Panc1 (cell line): ENCODE data around the gene C19orf47. TPM values are rescaled to one million over a fixed set of nuclear protein-coding genes. Genes with fewer than 3 reads are reported as not detected.

Experiments
- ATAC-seq: fragments of 200-7000 bp; cut with Tn5 transposase; 2 replicates; pipeline ENCODE4 v1.9.1; 2020; ENCODE audit warnings: mild to moderate bottlenecking, moderate library complexity
- BruUV-seq: library from RNA; stranded (reverse); fragments of 400-500 nt; replicated peaks from 2 replicates; lab custom pipeline; 2021; lab: Mats Ljungman, UMichigan
- CTCF ChIA-PET: fragments of 300-600 bp; sonication (Branson Sonifier 250); formaldehyde crosslinking; loops from one replicate; lab custom pipeline; 2022; ENCODE audit warnings: antibody characterized with exemption; lab: Charles Lee
- POLR2A ChIA-PET: fragments of 300-600 bp; sonication (Branson Sonifier 250); formaldehyde crosslinking; loops from one replicate; lab custom pipeline; 2022; ENCODE audit warnings: antibody characterized with exemption; lab: Charles Lee
- DNase-seq: peaks from one replicate; pipeline ENCODE4 v3.0.0-alpha.2; 2010; ENCODE audit warnings: low read depth, low spot score
- H3K27ac ChIP-seq: 2 replicates; pipeline ENCODE4 v1.5.1; 2011; ENCODE audit warnings: mild to moderate bottlenecking, low read length, inconsistent platforms
- H3K27me3 ChIP-seq: fragments of 200-500 bp; sonication (Bioruptor generic); 2 replicates; pipeline ENCODE4 v1.6.0; 2014; ENCODE audit warnings: low read length, inconsistent platforms; ENCODE audit not compliant: control insufficient read depth, insufficient read depth
- H3K36me3 ChIP-seq: fragments of 200-500 bp; sonication (Bioruptor generic); 2 replicates; pipeline ENCODE4 v1.5.1; 2014; ENCODE audit warnings: inconsistent platforms, mild to moderate bottlenecking, low read length, moderate library complexity; ENCODE audit not compliant: control insufficient read depth, insufficient read depth
- H3K4me1 ChIP-seq: 2 replicates; pipeline ENCODE4 v1.5.1; 2011; ENCODE audit warnings: inconsistent platforms, mild to moderate bottlenecking, low read length, moderate library complexity; ENCODE audit not compliant: control insufficient read depth, insufficient read depth
- H3K4me3 ChIP-seq, 2 experiments: 2 replicates each; pipeline ENCODE4 v1.5.1; 2011 to 2012; ENCODE audit warnings: low read depth in 2 of 2, low read length in 2 of 2, mild to moderate bottlenecking in 2 of 2, inconsistent platforms in 1 of 2, moderate library complexity in 1 of 2
- H3K9me3 ChIP-seq: fragments of 200-500 bp; sonication (Bioruptor generic); 2 replicates; pipeline ENCODE4 v1.5.1; 2014; ENCODE audit warnings: low read depth, mild to moderate bottlenecking, inconsistent platforms, low read length, moderate library complexity; ENCODE audit not compliant: control insufficient read depth, insufficient read depth
- CTCF ChIP-seq: fragments of 450-650 bp; IDR thresholded peaks from 2 replicates; pipeline ENCODE4 v1.5.1; 2017; ENCODE audit warnings: mild to moderate bottlenecking
- POLR2AphosphoS5 ChIP-seq: IDR thresholded peaks from 2 replicates; pipeline ENCODE4 v1.6.1; 2012; ENCODE audit warnings: mild to moderate bottlenecking, low read depth, low read length, moderate library complexity
- REST ChIP-seq, 2 experiments: IDR thresholded peaks; 2 replicates each; pipeline ENCODE4 v1.6.1; 2011 to 2012; ENCODE audit warnings: low read depth in 2 of 2, control low read depth in 1 of 2, low read length in 1 of 2, mild to moderate bottlenecking in 1 of 2, moderate library complexity in 1 of 2; ENCODE audit not compliant: insufficient read depth in 1 of 2
- SIN3A ChIP-seq: IDR thresholded peaks from 2 replicates; pipeline ENCODE4 v1.6.1; 2012; ENCODE audit warnings: low read depth, mild to moderate bottlenecking, low read length, moderate library complexity, borderline replicate concordance; ENCODE audit not compliant: insufficient read depth
- TCF7L2 ChIP-seq: IDR thresholded peaks from 2 replicates; pipeline ENCODE4 v1.6.1; 2011; ENCODE audit warnings: mild to moderate bottlenecking, low read depth, low read length, inconsistent platforms
- in situ Hi-C: cut with HindIII; loops from 2 replicates; pipeline ENCODE4 v1.10.0; 2016; ENCODE audit warnings: low sequenced_read_pairs, low pct_unique_long_range_greater_than_20kb
- intact Hi-C: fragments of 100-400 bp; cut with micrococcal nuclease; formaldehyde crosslinking; loops from one replicate; pipeline ENCODE4 v1.10.0; 2022; ENCODE audit not compliant: unreplicated experiment
- total RNA-seq: library from RNA; stranded (reverse); gene quantifications from one replicate; pipeline ENCODE4 v1.2.1, GENCODE V29; 2021; ENCODE audit not compliant: unreplicated experiment

Gene C19orf47
- total RNA-seq, 1 experiment from 2014 or later, result 29.0 TPM

GRCh38 chr19:40376286-40376862, 28.2 kb upstream of the C19orf47 start:
- DNase-seq, result no peak
- in situ Hi-C loops, result no loop called here
- no TSS peak for BruUV-seq
- intact Hi-C loops, result no loop called here
- no peaks in the 10 kb centered on the region for H3K4me1 ChIP-seq
- no peak for TF ChIP-seq POLR2AphosphoS5
- no peak for TF ChIP-seq SIN3A
- TF ChIP-seq REST (IDR thresholded peaks at IDR 0.05; ENCODE audit: insufficient read depth in 1 of 2, low read depth in 2 of 2, low read length in 1 of 2), result no peak
- no peak for TF ChIP-seq TCF7L2
- TF ChIP-seq CTCF, result no peak
- H3K27me3 ChIP-seq, result no peaks in the 10 kb centered on the region
- CTCF ChIA-PET, result no interaction called here
- ATAC-seq, result no peak
- no peaks in the 10 kb centered on the region for H3K36me3 ChIP-seq
- H3K9me3 ChIP-seq, result no peaks in the 10 kb centered on the region
- POLR2A ChIA-PET, result interaction anchor here (0.6 kb wide), 1 partner anchor 16 kb away, joined by 3 read pairs; no protein-coding TSS in a partner anchor
- H3K27ac ChIP-seq, result no peak overlapping the region
- no peak overlapping the region for H3K4me3 ChIP-seq

GRCh38 chr19:40374084-40374483, 25.9 kb upstream of the C19orf47 start:
- CTCF ChIA-PET, result interaction anchor here (0.7 kb wide), 1 partner anchor 58 kb away, joined by 3 read pairs; no protein-coding TSS in a partner anchor
- no peaks in the 10 kb centered on the region for H3K9me3 ChIP-seq
- in situ Hi-C loops (no loop called here), intact Hi-C loops (no loop called here)
- no peak for TF ChIP-seq POLR2AphosphoS5
- no peak for TF ChIP-seq TCF7L2
- no peak for TF ChIP-seq SIN3A
- TF ChIP-seq REST (IDR thresholded peaks at IDR 0.05; ENCODE audit: insufficient read depth in 1 of 2, low read depth in 2 of 2, low read length in 1 of 2), result no peak
- TF ChIP-seq CTCF, result no peak
- ATAC-seq (no peak), DNase-seq (no peak)
- no peak overlapping the region for H3K4me3 ChIP-seq
- no peaks in the 10 kb centered on the region for H3K27me3 ChIP-seq
- H3K4me1 ChIP-seq, result no peaks in the 10 kb centered on the region
- H3K36me3 ChIP-seq, result no peaks in the 10 kb centered on the region
- no TSS peak for BruUV-seq
- no peak overlapping the region for H3K27ac ChIP-seq
- POLR2A ChIA-PET, result no interaction called here
